NCI-H510A (cell line): ENCODE data around the gene CAMK1D.

Experiments used
- DNase-seq: peaks from one replicate; lab custom pipeline; 2025; lab: John Stamatoyannopoulos, UW

CAMK1D gene

GRCh38 chr10:12629767-12630165, 280.4 kb downstream of the CAMK1D start:
- DNase-seq: no peak

- peak; percentile 62 for DNase-seq
Observed at GRCh38 chr10:12631216-12631615, 281.9 kb downstream of the CAMK1D start.

GRCh38 chr10:12631787-12632562, 282.6 kb downstream of the CAMK1D start:
- peak; percentile 89 for DNase-seq

GRCh38 chr10:12633776-12634620, 284.7 kb downstream of the CAMK1D start:
- peak; percentile 23 for DNase-seq

GRCh38 chr10:12634621-12634931, 285.2 kb downstream of the CAMK1D start:
- no peak for DNase-seq

GRCh38 chr10:12635127-12635541, 285.8 kb downstream of the CAMK1D start:
- no peak for DNase-seq

GRCh38 chr10:12636571-12636970, 287.2 kb downstream of the CAMK1D start:
- DNase-seq: no peak

- DNase-seq: no peak
Observed at GRCh38 chr10:12637649-12638048, 288.3 kb downstream of the CAMK1D start.

- peak; percentile 96 for DNase-seq
Observed at GRCh38 chr10:12638103-12638502, 288.8 kb downstream of the CAMK1D start.

- DNase-seq: no peak
Observed at GRCh38 chr10:12638781-12639180, 289.4 kb downstream of the CAMK1D start.

GRCh38 chr10:12639996-12640944, 290.9 kb downstream of the CAMK1D start:
- DNase-seq: no peak

- no peak for DNase-seq
Observed at GRCh38 chr10:12642036-12642435, 292.7 kb downstream of the CAMK1D start.

- peak; percentile 50 for DNase-seq
Observed at GRCh38 chr10:12643279-12643678, 293.9 kb downstream of the CAMK1D start.

- DNase-seq: no peak
Observed at GRCh38 chr10:12644380-12645144, 295.2 kb downstream of the CAMK1D start.

- DNase-seq: no peak
Observed at GRCh38 chr10:12645449-12645848, 296.1 kb downstream of the CAMK1D start.

GRCh38 chr10:12649012-12649584, 299.8 kb downstream of the CAMK1D start:
- no peak for DNase-seq

- DNase-seq: no peak
Observed at GRCh38 chr10:12650122-12650521, 300.8 kb downstream of the CAMK1D start.

GRCh38 chr10:12650538-12651298, 301.4 kb downstream of the CAMK1D start:
- no peak for DNase-seq

- DNase-seq: no peak
Observed at GRCh38 chr10:12655940-12656339, 306.6 kb downstream of the CAMK1D start.

GRCh38 chr10:12656518-12657142, 307.3 kb downstream of the CAMK1D start:
- peak; percentile 16 for DNase-seq
